ENCODE results near the gene ABHD6.

Gene ABHD6

DNA sequence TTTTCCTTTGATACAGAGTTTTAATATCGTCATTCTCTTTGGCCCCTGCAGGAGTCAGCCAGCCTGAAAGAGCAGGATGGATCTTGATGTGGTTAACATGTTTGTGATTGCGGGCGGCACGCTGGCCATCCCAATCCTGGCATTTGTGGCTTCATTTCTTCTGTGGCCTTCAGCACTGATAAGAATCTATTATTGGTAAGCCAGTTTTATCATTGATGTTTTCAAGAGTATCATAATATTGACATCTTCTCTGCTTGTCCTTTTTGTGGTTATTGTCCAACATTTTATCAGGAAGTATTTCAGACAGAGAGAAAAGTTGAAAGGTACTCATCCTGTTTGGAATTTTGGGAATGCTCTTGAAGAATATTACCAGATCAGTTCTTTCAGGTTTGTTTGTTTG lies 18.9 kb downstream of the ABHD6 start:
- no peak overlapping the region for H3K4me3 ChIP-seq (ENCODE audit: low read depth, low read length)
- no peaks in the 10 kb centered on the region for H3K36me3 ChIP-seq (replicated peaks)
- no peak overlapping the region for H3K27ac ChIP-seq
- H3K27me3 ChIP-seq (replicated peaks): no peaks in the 10 kb centered on the region
- TF ChIP-seq CTCF (IDR thresholded peaks at IDR 0.05; ENCODE audit: low read depth, low read length, missing control alignments): no peak
- in situ Hi-C loops (cut with HindIII; ENCODE audit: low pct_ligation_motif_present, low sequenced_read_pairs): no loop called here
- DNase-seq: no peak

GRCh38 chr3:58258392-58259055 lies 20.9 kb downstream of the ABHD6 start:
- Histone ChIP-seq H3K36me3 (replicated peaks) (no peaks in the 10 kb centered on the region), H3K4me3 (ENCODE audit: low read depth, low read length) (no peak overlapping the region), H3K27ac (no peak overlapping the region), H3K27me3 (replicated peaks) (no peaks in the 10 kb centered on the region)
- no peak for TF ChIP-seq CTCF (IDR thresholded peaks at IDR 0.05; ENCODE audit: low read depth, low read length, missing control alignments)
- in situ Hi-C loops (cut with HindIII; ENCODE audit: low pct_ligation_motif_present, low sequenced_read_pairs): no loop called here
- DNase-seq: no peak

DNA sequence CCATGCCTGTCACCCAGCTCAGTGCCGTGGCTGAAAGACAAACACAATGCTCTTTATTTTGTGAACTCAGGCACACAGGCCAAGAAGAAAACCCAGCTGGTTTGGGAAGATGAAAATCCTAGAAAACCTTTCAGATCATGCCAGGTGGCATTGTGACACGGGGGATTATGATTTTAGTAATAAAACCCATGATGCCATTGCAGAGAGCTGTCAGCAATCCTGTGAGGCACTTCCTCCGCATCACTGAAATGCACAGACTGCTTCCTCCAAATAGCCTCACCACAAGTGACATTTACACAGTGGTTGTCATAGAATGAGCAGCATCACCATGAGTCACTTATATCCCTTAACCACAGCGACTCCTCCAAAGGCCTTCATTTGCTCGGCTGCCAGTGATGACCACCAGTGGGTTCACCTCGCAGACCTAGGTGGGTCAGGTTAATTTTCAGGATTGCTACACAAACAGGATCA lies 22.7 kb downstream of the ABHD6 start:
- TF ChIP-seq CTCF (IDR thresholded peaks at IDR 0.05; ENCODE audit: low read depth, low read length, missing control alignments): no peak
- DNase-seq: peak; percentile 86
- peak overlapping the region; percentile 45 for H3K27ac ChIP-seq
- H3K27me3 ChIP-seq (replicated peaks): no peaks in the 10 kb centered on the region
- H3K4me3 ChIP-seq (ENCODE audit: low read depth, low read length): no peak overlapping the region
- H3K36me3 ChIP-seq (replicated peaks): no peaks in the 10 kb centered on the region
- in situ Hi-C loops (cut with HindIII; ENCODE audit: low pct_ligation_motif_present, low sequenced_read_pairs): no loop called here

GRCh38 chr3:58260733-58261132 lies 23.1 kb downstream of the ABHD6 start:
- Histone ChIP-seq H3K4me3 (ENCODE audit: low read depth, low read length) (no peak overlapping the region), H3K36me3 (replicated peaks) (no peaks in the 10 kb centered on the region), H3K27me3 (replicated peaks) (no peaks in the 10 kb centered on the region), H3K27ac (peak overlapping the region; percentile 45)
- in situ Hi-C loops (cut with HindIII; ENCODE audit: low pct_ligation_motif_present, low sequenced_read_pairs): no loop called here
- peak; percentile 71 for DNase-seq
- TF ChIP-seq CTCF (IDR thresholded peaks at IDR 0.05; ENCODE audit: low read depth, low read length, missing control alignments): no peak

GRCh38 chr3:58261954-58262666 lies 24.5 kb downstream of the ABHD6 start:
- Histone ChIP-seq H3K27me3 (replicated peaks) (no peaks in the 10 kb centered on the region), H3K27ac (no peak overlapping the region), H3K36me3 (replicated peaks) (no peaks in the 10 kb centered on the region), H3K4me3 (ENCODE audit: low read depth, low read length) (no peak overlapping the region)
- in situ Hi-C loops (cut with HindIII; ENCODE audit: low pct_ligation_motif_present, low sequenced_read_pairs): no loop called here
- TF ChIP-seq CTCF (IDR thresholded peaks at IDR 0.05; ENCODE audit: low read depth, low read length, missing control alignments): no peak
- no peak for DNase-seq
